Uterus (tissue), 2 donors: ENCODE measurements around the gene ACAD8.

Experiments used
- POLR2A ChIP-seq, 2 donors: fragments of 450-650 bp; IDR thresholded peaks; one replicate each; pipeline ENCODE4 v1.6.1; 2016; ENCODE audit warnings: antibody characterized with exemption in 2 of 2, mild to moderate bottlenecking in 1 of 2, moderate library complexity in 1 of 2
- TF ChIP-seq, protein P1 (sequence below), 4 experiments: fragments of 200-600 bp in 2 of 4; fragments of 450-650 bp in 2 of 4; sonication (generic) in 2 of 4; IDR thresholded peaks; one replicate each; pipeline ENCODE4 v1.5.1; 2016 to 2019; ENCODE audit warnings: antibody characterized with exemption in 4 of 4, mild to moderate bottlenecking in 2 of 4, moderate library complexity in 1 of 4

DNA sequence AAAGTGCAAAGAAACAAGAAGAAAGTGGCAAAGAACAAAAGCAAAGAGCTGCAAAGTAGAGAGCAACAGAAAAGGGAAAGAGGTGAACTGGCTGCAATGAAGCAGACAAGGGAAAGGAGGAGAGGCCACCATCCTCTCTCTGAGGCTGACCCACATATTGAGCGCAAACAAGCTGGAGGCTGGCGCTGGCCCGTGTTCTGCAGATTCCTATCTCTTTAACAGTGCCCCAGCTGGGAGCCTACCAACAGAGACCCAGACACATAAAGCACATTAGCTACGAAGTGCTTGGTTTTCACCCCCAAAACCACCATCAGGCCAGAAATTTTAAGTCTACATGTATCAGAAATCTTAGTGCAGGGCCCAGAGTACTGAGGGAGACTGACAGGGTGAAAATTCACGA lies 47.2 kb upstream of the ACAD8 start:
- TF ChIP-seq, protein P1, sequence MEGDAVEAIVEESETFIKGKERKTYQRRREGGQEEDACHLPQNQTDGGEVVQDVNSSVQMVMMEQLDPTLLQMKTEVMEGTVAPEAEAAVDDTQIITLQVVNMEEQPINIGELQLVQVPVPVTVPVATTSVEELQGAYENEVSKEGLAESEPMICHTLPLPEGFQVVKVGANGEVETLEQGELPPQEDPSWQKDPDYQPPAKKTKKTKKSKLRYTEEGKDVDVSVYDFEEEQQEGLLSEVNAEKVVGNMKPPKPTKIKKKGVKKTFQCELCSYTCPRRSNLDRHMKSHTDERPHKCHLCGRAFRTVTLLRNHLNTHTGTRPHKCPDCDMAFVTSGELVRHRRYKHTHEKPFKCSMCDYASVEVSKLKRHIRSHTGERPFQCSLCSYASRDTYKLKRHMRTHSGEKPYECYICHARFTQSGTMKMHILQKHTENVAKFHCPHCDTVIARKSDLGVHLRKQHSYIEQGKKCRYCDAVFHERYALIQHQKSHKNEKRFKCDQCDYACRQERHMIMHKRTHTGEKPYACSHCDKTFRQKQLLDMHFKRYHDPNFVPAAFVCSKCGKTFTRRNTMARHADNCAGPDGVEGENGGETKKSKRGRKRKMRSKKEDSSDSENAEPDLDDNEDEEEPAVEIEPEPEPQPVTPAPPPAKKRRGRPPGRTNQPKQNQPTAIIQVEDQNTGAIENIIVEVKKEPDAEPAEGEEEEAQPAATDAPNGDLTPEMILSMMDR (IDR thresholded peaks at IDR 0.05) = no peak
- no peak for TF ChIP-seq POLR2A (IDR thresholded peaks at IDR 0.05)
